Measurements from ENCODE around the gene FAN1.

FAN1 gene

DNA sequence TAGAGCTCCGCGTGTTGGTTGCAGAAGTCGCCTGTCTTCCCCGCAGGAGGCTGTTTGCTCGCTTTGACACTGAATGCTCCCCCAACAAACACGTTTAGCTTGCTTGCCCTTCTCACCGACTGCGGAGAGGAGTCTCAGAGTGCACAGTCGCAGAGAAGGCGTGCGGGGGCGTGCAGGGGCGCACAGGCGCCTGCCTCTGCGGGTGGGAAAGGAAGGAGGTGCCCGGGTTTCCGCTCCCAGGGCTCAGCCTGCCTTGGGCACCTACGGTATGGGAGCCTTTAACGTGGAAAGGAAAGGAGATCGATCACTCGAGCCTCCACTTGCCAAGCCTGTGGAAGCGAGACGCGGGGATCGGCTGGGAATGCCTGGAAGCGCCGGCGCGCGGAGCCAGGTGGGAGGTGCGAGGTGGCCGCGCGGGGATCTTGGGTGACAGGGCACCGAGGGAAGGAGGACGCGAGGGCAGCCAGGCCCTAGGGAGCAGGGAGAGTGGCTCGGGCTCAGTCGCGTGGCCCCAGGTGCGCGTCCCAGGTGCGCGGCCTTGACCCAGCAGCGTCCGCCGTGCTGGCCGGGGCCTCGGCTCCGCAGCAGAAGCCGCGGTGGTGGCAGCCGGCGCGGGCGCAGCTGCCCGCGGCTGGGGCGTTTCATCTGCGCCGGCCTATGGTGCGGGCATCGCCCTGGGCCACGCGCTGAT, at the start of gene FAN1:
Gene FAN1 (plus strand): TSS at position 419 of the 691 bp plus-strand sequence. CDS start 749 bp downstream, outside the sequence.
- H3K4me3 ChIP-seq (ENCODE audit: low read length): peak within 1 kb of the TSS; percentile 94
- TF ChIP-seq, protein P1, sequence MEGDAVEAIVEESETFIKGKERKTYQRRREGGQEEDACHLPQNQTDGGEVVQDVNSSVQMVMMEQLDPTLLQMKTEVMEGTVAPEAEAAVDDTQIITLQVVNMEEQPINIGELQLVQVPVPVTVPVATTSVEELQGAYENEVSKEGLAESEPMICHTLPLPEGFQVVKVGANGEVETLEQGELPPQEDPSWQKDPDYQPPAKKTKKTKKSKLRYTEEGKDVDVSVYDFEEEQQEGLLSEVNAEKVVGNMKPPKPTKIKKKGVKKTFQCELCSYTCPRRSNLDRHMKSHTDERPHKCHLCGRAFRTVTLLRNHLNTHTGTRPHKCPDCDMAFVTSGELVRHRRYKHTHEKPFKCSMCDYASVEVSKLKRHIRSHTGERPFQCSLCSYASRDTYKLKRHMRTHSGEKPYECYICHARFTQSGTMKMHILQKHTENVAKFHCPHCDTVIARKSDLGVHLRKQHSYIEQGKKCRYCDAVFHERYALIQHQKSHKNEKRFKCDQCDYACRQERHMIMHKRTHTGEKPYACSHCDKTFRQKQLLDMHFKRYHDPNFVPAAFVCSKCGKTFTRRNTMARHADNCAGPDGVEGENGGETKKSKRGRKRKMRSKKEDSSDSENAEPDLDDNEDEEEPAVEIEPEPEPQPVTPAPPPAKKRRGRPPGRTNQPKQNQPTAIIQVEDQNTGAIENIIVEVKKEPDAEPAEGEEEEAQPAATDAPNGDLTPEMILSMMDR (conservative IDR thresholded peaks at IDR 0.05; ENCODE audit: low read length): no peak
- DNase-seq (ENCODE audit: low read depth): peak; percentile 83

DNA sequence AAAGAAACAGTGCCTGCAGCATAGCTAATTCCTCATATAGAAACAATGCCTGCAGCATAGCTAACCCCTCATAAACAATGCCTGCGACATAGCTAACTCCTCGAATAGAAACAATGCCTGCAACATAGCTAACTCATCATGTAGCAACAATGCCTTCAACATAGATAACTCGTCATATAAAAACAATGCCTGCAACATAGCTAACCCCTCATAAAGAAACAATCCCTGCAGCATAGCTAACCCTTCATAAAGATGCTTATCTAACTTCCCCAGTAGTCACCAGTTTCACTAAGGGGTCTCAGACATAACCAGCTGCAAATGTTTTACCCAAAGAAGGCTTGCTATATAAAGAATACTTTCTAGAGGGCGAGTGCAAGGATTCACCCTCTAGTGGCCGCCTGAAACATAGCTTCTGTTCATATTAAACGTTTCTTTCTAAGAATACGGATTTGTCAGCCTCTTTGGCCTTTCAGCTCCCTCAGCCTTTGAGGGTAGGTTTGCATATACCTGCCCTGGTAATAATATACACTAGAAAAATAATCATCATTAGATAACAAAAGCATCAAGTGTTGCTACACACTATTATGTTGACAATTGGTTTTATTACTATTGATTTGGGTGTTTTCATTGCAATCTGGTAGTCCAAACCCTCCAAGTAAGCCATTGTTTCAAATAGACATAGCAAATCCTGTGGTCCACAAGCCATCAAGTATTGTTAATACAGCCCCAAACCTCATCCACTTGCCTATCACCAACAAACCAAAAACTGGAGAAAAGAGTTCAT, 44.4 kb upstream of the FAN1 start:
- peak; percentile 30 for DNase-seq (ENCODE audit: low read depth)
- TF ChIP-seq, protein P1 (conservative IDR thresholded peaks at IDR 0.05; ENCODE audit: low read length): peak; percentile 78
- no peak overlapping the region for H3K4me3 ChIP-seq (ENCODE audit: low read length)

DNA sequence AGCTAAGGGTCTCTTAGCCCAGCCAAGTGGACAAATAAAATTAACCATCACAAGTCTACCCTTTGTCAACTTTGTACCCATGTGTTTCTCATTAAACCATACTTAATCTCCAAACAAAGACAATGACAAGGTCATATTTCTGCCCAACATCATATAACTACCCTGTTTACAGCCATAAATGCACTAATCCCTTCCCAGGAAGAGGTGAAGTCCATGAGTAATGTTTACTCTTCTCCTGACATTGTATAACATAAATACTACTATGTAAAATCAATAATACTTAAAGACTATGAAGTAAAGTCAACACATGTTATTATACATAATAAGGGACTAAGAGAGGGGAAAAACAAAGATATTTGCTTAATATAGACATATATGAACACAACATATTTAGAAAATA, 38.5 kb upstream of the FAN1 start:
- no peak for DNase-seq (ENCODE audit: low read depth)
- no peak overlapping the region for H3K4me3 ChIP-seq (ENCODE audit: low read length)
- TF ChIP-seq, protein P1 (conservative IDR thresholded peaks at IDR 0.05; ENCODE audit: low read length): no peak

DNA sequence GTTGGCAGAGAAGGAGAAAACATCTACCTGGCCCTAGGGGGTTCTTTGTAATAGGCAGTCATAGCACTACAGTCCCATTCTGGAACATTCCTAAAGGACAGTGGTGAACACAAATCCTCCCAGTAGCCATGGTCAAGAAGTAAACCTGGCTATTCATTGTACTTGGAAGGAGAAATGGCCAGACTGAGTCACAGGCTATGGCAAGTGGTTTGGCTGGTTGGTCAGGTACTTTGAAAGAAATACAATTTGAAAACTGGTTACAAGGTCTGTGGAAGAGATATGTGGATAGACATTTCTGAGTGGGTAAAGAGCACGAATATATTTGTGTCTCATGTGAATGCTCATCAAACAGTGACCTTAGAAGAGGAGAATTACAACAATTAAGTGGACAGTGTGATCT, 33.0 kb upstream of the FAN1 start:
- no peak overlapping the region for H3K4me3 ChIP-seq (ENCODE audit: low read length)
- TF ChIP-seq, protein P1 (conservative IDR thresholded peaks at IDR 0.05; ENCODE audit: low read length): no peak
- no peak for DNase-seq (ENCODE audit: low read depth)

DNA sequence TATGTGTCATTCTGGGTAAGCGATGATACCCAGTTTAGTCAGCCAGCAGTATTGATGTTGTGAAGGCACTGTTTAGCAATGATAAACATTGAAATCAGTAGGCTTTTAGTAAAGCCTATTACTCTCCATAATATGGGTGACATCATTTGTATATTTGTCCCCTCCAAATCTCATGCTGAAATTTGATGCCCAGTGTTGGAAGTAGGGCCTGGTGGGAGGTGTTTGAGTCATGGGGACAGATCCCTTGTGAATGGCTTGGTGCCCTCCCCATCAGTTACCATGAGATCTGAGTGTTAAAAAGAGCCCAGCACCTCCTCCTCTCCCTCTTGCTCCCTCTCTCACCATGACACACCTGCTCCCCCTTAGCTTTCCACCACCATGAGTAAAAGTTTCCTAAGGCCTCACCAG, 31.4 kb upstream of the FAN1 start:
- no peak for DNase-seq (ENCODE audit: low read depth)
- TF ChIP-seq, protein P1 (conservative IDR thresholded peaks at IDR 0.05; ENCODE audit: low read length): no peak
- H3K4me3 ChIP-seq (ENCODE audit: low read length): no peak overlapping the region

DNA sequence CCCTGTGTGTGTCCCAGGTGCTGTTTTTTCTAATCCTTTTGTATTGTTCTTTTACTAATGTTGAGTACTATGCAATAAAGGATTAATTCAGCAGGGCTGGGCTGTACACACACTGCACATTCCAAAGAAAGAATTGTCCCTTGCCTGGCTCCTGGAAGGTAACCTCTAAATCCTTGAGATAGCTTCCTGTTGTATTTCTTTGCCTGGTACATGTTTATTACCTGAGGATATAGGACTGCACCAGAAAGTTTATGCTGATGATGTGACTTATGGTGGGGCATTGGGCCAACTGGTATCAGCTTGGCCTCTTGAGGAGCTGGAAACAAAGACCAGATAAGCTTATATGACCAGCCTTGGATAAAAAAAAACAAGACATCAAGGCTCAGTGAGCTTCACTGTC, 26.6 kb upstream of the FAN1 start:
- DNase-seq (ENCODE audit: low read depth): no peak
- no peak overlapping the region for H3K4me3 ChIP-seq (ENCODE audit: low read length)
- TF ChIP-seq, protein P1 (conservative IDR thresholded peaks at IDR 0.05; ENCODE audit: low read length): no peak

DNA sequence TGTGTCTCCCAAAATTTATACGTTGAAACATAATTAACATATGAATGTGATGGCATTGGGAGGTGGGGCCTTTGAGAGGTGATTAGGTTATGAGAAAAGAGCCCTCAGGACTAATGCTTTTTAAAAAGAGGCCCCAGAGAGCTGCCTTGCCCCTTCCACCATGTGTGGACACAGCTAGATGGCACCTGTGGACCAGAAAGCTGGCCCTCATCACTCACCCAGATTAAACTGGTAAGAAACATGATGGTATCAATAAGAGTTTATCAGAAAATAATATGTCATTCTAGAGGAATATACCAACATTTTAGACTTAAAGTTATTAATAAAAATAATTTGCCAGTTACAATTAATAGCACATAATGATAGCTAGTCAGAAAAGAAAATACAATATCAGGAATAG, 25.2 kb upstream of the FAN1 start:
- DNase-seq (ENCODE audit: low read depth): no peak
- TF ChIP-seq, protein P1 (conservative IDR thresholded peaks at IDR 0.05; ENCODE audit: low read length): no peak
- no peak overlapping the region for H3K4me3 ChIP-seq (ENCODE audit: low read length)
